Measurements from ENCODE around the gene CHST5.

DNA sequence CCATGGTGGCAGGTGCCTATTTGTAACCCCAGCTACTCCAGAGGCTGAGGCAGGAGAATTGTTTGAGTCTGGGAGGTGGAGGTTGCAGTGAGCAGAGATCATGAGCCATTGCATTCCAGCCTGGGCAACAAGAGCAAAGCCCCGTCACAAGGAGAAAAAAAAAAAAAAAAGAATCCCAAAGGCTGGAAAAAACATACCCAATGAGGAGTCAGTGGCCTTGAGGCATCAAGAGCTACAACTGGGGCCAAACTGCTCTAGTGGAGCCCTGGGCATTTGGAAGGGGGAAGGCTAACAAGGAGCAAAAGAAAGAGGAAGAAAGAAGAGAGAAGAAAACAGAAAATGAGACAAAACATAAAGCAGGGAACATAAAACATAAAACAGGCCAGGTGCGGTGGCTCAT is 47.6 kb downstream of the CHST5 start:
- TF ChIP-seq, protein P1, sequence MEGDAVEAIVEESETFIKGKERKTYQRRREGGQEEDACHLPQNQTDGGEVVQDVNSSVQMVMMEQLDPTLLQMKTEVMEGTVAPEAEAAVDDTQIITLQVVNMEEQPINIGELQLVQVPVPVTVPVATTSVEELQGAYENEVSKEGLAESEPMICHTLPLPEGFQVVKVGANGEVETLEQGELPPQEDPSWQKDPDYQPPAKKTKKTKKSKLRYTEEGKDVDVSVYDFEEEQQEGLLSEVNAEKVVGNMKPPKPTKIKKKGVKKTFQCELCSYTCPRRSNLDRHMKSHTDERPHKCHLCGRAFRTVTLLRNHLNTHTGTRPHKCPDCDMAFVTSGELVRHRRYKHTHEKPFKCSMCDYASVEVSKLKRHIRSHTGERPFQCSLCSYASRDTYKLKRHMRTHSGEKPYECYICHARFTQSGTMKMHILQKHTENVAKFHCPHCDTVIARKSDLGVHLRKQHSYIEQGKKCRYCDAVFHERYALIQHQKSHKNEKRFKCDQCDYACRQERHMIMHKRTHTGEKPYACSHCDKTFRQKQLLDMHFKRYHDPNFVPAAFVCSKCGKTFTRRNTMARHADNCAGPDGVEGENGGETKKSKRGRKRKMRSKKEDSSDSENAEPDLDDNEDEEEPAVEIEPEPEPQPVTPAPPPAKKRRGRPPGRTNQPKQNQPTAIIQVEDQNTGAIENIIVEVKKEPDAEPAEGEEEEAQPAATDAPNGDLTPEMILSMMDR (IDR thresholded peaks at IDR 0.05; ENCODE audit: insufficient read depth, low read length), result no peak
- TF ChIP-seq REST (IDR thresholded peaks at IDR 0.05; ENCODE audit: insufficient replicate concordance, low read depth), result no peak
- TF ChIP-seq POLR2AphosphoS5 (IDR thresholded peaks at IDR 0.05; ENCODE audit: low read depth), result no peak
- no peak for TF ChIP-seq GABPA (IDR thresholded peaks at IDR 0.05; ENCODE audit: low read depth)
- no peak for TF ChIP-seq SPI1 (IDR thresholded peaks at IDR 0.05; ENCODE audit: borderline replicate concordance, low read depth)
